ENCODE results near the gene METTL5. TPM values are rescaled to one million over a fixed set of nuclear protein-coding genes. Genes with fewer than 3 reads are reported as not detected.
"Not testable (repeated sequence)": the region's sequence is repeated elsewhere in the genome, so short reads cannot be mapped to it uniquely, and the experiment has no call there.

The METTL5 gene
- total RNA-seq, 2 donors from 2014 or later: 12.5 to 28.3 TPM

DNA sequence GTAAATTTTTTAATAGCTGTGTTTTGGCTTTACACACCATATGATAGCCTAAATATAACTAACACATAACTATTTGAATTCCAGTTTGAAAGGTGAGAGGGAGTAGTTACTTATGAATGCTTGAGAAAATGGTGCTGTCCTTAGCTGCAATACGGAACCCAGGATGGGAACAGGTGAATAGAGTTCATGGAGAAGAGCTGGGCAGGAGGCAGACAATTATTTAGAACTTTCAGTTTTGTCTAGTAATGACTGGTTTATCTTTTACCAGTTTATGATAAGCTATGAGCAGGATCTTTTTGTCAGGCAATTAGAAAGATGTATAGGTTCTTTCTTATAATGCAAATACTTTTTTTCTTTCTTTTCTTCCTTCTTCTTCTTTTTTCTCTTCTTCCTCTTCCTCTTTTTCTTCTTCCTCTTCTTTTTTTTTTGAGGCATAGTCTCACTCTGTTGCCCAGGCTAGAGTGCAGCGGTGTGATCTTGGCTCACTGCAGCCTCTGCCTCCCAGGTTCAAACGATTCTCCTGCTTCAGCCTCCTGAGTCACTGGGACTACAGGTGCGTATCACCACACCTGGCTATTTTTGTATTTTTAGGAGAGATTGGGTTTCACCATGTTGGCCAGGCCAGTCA, 28.4 kb upstream of the METTL5 start:
- Histone ChIP-seq H3K4me1 (no peaks in the 10 kb centered on the region), H3K36me3 (replicated peaks in 1 of 2; ENCODE audit: insufficient read depth in 1 of 2, low read depth in 2 of 2) (no peaks in the 10 kb centered on the region), H3K9me3 (no peaks in the 10 kb centered on the region), H3K27ac (no peak overlapping the region), H3K27me3 (no peaks in the 10 kb centered on the region), H3K4me3 (no peak overlapping the region)
- TF ChIP-seq, protein P1, sequence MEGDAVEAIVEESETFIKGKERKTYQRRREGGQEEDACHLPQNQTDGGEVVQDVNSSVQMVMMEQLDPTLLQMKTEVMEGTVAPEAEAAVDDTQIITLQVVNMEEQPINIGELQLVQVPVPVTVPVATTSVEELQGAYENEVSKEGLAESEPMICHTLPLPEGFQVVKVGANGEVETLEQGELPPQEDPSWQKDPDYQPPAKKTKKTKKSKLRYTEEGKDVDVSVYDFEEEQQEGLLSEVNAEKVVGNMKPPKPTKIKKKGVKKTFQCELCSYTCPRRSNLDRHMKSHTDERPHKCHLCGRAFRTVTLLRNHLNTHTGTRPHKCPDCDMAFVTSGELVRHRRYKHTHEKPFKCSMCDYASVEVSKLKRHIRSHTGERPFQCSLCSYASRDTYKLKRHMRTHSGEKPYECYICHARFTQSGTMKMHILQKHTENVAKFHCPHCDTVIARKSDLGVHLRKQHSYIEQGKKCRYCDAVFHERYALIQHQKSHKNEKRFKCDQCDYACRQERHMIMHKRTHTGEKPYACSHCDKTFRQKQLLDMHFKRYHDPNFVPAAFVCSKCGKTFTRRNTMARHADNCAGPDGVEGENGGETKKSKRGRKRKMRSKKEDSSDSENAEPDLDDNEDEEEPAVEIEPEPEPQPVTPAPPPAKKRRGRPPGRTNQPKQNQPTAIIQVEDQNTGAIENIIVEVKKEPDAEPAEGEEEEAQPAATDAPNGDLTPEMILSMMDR (IDR thresholded peaks at IDR 0.05): no peak
- intact Hi-C loops (cut with DNase I): no loop called here
- DNase-seq (no peak), ATAC-seq (no peak)
- 89 to 92% methylated on average over 4 of the region's 4 CpGs for WGBS, 2 donors

GRCh38 chr2:169849710-169850109, 25.0 kb upstream of the METTL5 start:
- no peak overlapping the region for H3K27ac ChIP-seq
- peaks cover 5% of the 10 kb centered on the region for H3K4me1 ChIP-seq
- no peaks in the 10 kb centered on the region for H3K36me3 ChIP-seq (replicated peaks in 1 of 2; ENCODE audit: insufficient read depth in 1 of 2, low read depth in 2 of 2)
- intact Hi-C loops (cut with DNase I): no loop called here
- TF ChIP-seq, protein P1 (IDR thresholded peaks at IDR 0.05): no peak
- TF ChIP-seq POLR2A (IDR thresholded peaks at IDR 0.05): no peak
- no peaks in the 10 kb centered on the region for H3K27me3 ChIP-seq
- no peak overlapping the region for H3K4me3 ChIP-seq
- 85 to 94% methylated on average over 1 of the region's 1 CpG for WGBS, 2 donors
- DNase-seq: no peak
- ATAC-seq: no peak
- H3K9me3 ChIP-seq: no peaks in the 10 kb centered on the region

- H3K36me3 ChIP-seq (replicated peaks in 1 of 2; ENCODE audit: insufficient read depth in 1 of 2, low read depth in 2 of 2); H3K4me1 ChIP-seq; H3K27ac ChIP-seq; H3K4me3 ChIP-seq; DNase-seq; H3K9me3 ChIP-seq; intact Hi-C loops (cut with DNase I); H3K27me3 ChIP-seq; ATAC-seq: not testable (repeated sequence)
- 77 to 78% methylated on average over 8 of the region's 8 CpGs for WGBS, 2 donors
Observed at GRCh38 chr2:169848959-169849693, 24.4 kb upstream of the METTL5 start.

DNA sequence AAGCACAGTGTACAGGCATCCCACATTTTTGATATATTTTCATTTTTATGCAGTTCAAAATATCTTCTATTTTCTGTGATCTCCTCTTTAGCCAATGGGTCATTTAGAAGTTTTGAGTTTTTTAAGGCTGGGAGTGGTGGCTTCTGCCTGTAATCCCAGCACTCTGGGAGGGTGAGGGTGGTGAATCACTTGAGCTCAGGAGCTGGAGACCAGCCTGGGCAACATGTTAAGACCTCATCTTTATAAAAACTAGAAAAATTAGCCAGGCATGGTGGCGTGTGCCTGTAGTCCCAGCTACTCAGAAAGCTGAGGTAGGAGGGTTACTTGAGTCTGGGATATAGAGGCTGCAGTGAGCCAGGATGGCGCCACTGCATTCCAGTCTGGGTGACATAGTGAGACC, 20.3 kb upstream of the METTL5 start:
- WGBS, 2 donors: 88 to 100% methylated on average over 2 of the region's 2 CpGs
- DNase-seq (no peak), ATAC-seq (no peak)
- no peaks in the 10 kb centered on the region for H3K36me3 ChIP-seq (replicated peaks in 1 of 2; ENCODE audit: insufficient read depth in 1 of 2, low read depth in 2 of 2)
- H3K4me3 ChIP-seq: no peak overlapping the region
- H3K27ac ChIP-seq: no peak overlapping the region
- H3K9me3 ChIP-seq: no peaks in the 10 kb centered on the region
- no peak for TF ChIP-seq POLR2A (IDR thresholded peaks at IDR 0.05)
- TF ChIP-seq, protein P1 (IDR thresholded peaks at IDR 0.05): no peak
- peaks cover 13% of the 10 kb centered on the region for H3K4me1 ChIP-seq
- intact Hi-C loops (cut with DNase I): no loop called here
- no peaks in the 10 kb centered on the region for H3K27me3 ChIP-seq

DNA sequence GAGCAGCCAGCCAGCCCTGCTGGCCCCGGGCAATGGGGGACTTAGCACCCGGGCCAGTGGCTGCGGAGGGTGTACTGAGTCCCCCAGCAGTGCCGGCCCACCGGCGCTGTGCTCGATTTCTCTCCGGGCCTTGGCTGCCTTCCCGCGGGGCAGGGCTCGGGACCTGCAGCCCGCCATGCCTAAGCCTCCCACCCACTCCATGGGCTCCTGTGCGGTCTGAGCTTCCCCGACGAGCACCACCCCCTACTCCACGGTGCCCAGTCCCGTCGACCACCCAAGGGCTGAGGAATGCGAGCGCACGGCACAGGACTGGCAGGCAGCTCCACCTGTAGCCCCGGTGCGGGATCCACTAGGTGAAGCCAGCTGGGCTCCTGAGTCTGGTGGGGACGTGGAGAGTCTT, 16.9 kb upstream of the METTL5 start:
- H3K4me3 ChIP-seq; H3K27me3 ChIP-seq; H3K9me3 ChIP-seq; DNase-seq; intact Hi-C loops (cut with DNase I); ATAC-seq; H3K36me3 ChIP-seq (replicated peaks in 1 of 2; ENCODE audit: insufficient read depth in 1 of 2, low read depth in 2 of 2); H3K27ac ChIP-seq: not testable (repeated sequence)
- WGBS, 2 donors: 96% methylated on average over 19 of the region's 24 CpGs; no CpG with 5 or more reads in 1 of the 2 donors
- H3K4me1 ChIP-seq: peaks cover 30% of the 10 kb centered on the region

DNA sequence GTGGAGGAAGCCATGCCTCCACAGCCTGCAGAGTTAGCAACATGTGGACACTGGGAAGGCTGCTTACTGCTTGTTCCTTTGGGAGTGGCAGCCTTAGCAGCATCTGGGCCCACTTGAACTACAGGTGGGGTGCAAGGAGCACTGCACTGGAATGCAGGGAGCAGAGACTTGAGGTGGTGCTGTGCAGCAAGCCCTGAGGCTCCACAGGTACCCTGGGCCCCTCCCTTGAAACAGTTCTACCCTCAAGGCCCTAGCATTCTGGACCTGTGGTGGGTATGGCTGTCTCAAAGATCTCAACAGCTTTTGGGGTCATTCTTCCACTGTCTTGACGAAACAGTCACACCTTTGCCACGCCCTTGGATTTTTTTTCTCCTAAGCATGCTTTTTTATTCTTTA, 16.0 kb upstream of the METTL5 start:
- DNase-seq (no peak), ATAC-seq (no peak)
- 93 to 97% methylated on average over 2 of the region's 2 CpGs for WGBS, 2 donors
- Histone ChIP-seq H3K36me3 (replicated peaks in 1 of 2; ENCODE audit: insufficient read depth in 1 of 2, low read depth in 2 of 2) (no peaks in the 10 kb centered on the region), H3K4me3 (no peak overlapping the region), H3K4me1 (peaks cover 30% of the 10 kb centered on the region), H3K27me3 (no peaks in the 10 kb centered on the region), H3K9me3 (no peaks in the 10 kb centered on the region), H3K27ac (no peak overlapping the region)
- intact Hi-C loops (cut with DNase I): no loop called here
- TF ChIP-seq, protein P1 (IDR thresholded peaks at IDR 0.05): no peak
- TF ChIP-seq POLR2A (IDR thresholded peaks at IDR 0.05): no peak
